ENCODE measurements around the gene IKZF4.
"Not testable (repeated sequence)": the region's sequence is repeated elsewhere in the genome, so short reads cannot be mapped to it uniquely, and the experiment has no call there.

Gene IKZF4

DNA sequence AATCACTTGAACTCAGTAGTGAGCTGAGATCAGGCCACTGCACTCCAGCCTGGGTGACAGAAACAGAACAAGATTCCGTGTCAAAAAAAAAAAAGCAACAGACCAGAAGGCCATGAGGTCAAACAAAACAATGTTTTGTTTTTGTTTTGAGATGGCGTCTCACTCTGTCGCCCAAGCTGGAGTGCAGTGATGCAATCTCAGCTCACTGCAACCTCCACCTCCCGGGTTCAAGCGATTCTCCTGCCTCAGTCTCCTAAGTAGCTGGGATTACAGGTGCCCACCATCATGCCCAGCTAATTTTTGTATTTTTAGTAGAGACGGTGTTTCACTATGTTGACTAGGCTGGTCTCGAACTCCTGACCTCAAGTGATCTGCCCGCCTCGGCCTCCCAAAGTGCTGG is 57.1 kb downstream of the IKZF4 start:
- not testable (repeated sequence) for H3K27ac Mint-ChIP-seq; H3K4me3 Mint-ChIP-seq; H3K9me3 Mint-ChIP-seq; DNase-seq (ENCODE audit: low spot score); H3K4me1 Mint-ChIP-seq (ENCODE audit: low read depth); H3K36me3 Mint-ChIP-seq (ENCODE audit: low read depth)
- peaks cover 34% of the 10 kb centered on the region for H3K27me3 Mint-ChIP-seq (ENCODE audit: low read depth)

DNA sequence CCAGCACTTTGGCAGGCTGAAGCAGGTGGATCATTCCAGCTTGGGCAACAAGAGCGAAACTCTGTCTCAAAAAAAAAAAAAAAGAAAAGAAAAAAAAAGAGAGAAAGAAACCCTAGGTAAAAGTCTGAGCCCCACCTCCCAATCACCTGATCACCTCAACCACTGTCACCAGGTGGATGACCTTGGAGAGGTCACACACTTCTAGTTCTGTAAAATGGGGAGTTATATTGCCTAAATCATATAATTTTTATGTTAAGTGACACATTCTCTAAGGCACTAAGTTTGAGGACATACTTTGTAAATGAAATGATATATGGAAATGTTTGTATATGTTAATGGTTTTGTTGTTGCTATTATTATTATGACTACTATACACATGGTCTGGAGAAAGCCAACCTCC is 57.6 kb downstream of the IKZF4 start:
- Mint-ChIP-seq H3K36me3 (ENCODE audit: low read depth) (no peaks in the 10 kb centered on the region), H3K4me1 (ENCODE audit: low read depth) (peaks cover 9% of the 10 kb centered on the region), H3K4me3 (peak overlapping the region; percentile 80), H3K27me3 (ENCODE audit: low read depth) (peaks cover 35% of the 10 kb centered on the region), H3K9me3 (no peaks in the 10 kb centered on the region), H3K27ac (no peak overlapping the region)
- DNase-seq (ENCODE audit: low spot score) = no peak

GRCh38 chr12:56078931-56079722 is 58.3 kb downstream of the IKZF4 start:
- no peaks in the 10 kb centered on the region for H3K9me3 Mint-ChIP-seq
- H3K4me3 Mint-ChIP-seq = peak overlapping the region; percentile 80
- no peaks in the 10 kb centered on the region for H3K36me3 Mint-ChIP-seq (ENCODE audit: low read depth)
- peaks cover 9% of the 10 kb centered on the region for H3K4me1 Mint-ChIP-seq (ENCODE audit: low read depth)
- peak; percentile 47 for DNase-seq (ENCODE audit: low spot score)
- H3K27me3 Mint-ChIP-seq (ENCODE audit: low read depth) = peaks cover 42% of the 10 kb centered on the region
- H3K27ac Mint-ChIP-seq = no peak overlapping the region

DNA sequence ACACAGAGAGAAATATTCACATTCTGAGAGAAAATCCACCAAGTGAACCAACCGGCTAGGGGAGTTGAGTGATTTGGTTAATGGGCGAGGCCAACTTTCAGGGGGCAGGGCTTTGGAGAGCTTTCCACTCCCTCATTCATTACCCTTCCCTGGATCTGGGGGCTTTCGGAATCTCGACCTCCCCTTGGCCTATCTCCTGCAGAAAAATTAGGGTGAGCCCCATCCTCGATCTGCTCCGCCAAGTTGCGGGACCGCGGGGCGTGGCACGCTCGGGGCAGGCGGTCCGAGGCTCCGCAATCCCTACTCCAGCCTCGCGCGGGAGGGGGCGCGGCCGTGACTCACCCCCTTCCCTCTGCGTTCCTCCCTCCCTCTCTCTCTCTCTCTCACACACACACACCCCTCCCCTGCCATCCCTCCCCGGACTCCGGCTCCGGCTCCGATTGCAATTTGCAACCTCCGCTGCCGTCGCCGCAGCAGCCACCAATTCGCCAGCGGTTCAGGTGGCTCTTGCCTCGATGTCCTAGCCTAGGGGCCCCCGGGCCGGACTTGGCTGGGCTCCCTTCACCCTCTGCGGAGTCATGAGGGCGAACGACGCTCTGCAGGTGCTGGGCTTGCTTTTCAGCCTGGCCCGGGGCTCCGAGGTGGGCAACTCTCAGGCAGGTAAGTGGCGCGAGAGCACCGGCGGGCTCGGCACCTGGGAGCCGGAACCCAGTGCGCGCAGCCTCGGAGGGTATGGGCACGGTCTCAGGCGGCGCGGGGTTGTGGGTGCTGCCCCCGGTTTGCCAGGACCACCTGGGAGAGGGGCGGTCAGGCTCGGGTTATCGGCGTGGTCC is 59.1 kb downstream of the IKZF4 start, which contains the start of gene ERBB3:
Gene ERBB3 (plus strand): TSS at position 443 of the 833 bp plus-strand sequence. CDS start 136 bp downstream, at position 579.
- no peak within 1 kb of the TSS for H3K27ac Mint-ChIP-seq
- H3K4me3 Mint-ChIP-seq = peak within 1 kb of the TSS; percentile 80
- DNase-seq (ENCODE audit: low spot score) = peak; percentile 71
- H3K4me1 Mint-ChIP-seq (ENCODE audit: low read depth) = peaks cover 9% of the 10 kb centered on the region
- no peaks in the 10 kb centered on the region for H3K9me3 Mint-ChIP-seq
- peaks cover 43% of the 10 kb centered on the region for H3K27me3 Mint-ChIP-seq (ENCODE audit: low read depth)
- H3K36me3 Mint-ChIP-seq (ENCODE audit: low read depth) = no peaks in the 10 kb centered on the region

GRCh38 chr12:56080556-56081138 is 59.8 kb downstream of the IKZF4 start:
- no peaks in the 10 kb centered on the region for H3K36me3 Mint-ChIP-seq (ENCODE audit: low read depth)
- DNase-seq (ENCODE audit: low spot score) = no peak
- H3K27ac Mint-ChIP-seq = no peak overlapping the region
- peaks cover 43% of the 10 kb centered on the region for H3K27me3 Mint-ChIP-seq (ENCODE audit: low read depth)
- H3K4me3 Mint-ChIP-seq = peak overlapping the region; percentile 80
- peaks cover 10% of the 10 kb centered on the region for H3K4me1 Mint-ChIP-seq (ENCODE audit: low read depth)
- H3K9me3 Mint-ChIP-seq = no peaks in the 10 kb centered on the region

DNA sequence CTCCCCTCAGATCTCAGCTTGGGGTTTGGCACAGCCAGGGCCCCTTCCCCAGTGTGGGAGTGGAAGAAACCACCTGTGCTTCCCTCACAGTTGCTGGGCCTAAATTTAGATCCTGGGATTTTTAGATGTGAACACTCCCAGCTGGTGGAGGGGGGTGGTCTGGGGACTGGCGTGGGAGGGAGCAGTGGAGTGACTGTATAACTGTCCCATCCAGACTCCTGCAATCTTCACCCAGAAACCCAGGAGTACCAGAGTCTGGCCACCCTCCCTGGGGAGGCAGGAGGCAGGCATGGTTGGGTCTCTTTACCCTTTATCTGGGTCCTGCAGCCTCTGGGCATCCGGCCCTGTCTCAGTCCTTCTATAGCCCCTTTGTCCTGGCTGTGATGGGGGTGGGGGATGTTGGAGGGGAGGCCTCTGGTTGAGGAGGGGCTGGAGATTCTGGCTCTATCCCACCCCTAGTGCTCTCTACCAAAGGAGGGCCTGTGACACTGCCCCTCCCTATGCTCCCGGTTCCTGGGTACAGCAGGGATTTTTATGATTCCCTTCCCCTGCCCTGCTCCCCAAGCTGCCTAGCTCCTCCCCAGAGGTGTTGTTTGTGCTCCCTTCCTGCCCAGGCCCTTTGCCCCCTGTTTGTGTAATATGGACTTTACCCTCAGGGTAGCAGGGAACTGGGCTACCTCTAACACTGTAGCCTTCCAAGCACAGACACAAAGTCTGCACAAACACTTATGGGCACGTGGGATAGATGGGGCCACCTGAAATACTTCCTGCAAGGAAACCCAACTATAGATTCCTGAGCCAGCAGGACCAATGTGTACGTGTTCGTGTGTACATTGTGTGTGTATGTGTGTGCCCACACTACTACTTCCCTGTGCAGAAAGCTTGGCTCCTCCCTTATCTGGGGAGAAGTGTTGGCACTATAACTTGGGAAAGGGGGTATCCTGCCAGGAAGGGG is 60.8 kb downstream of the IKZF4 start:
- DNase-seq (ENCODE audit: low spot score) = no peak
- Mint-ChIP-seq H3K9me3 (no peaks in the 10 kb centered on the region), H3K36me3 (ENCODE audit: low read depth) (no peaks in the 10 kb centered on the region), H3K4me1 (ENCODE audit: low read depth) (peaks cover 10% of the 10 kb centered on the region), H3K4me3 (peak overlapping the region; percentile 80), H3K27ac (no peak overlapping the region), H3K27me3 (ENCODE audit: low read depth) (peaks cover 43% of the 10 kb centered on the region)

GRCh38 chr12:56082382-56082781 is 61.5 kb downstream of the IKZF4 start:
- Mint-ChIP-seq H3K4me3 (no peak overlapping the region), H3K27me3 (ENCODE audit: low read depth) (peaks cover 43% of the 10 kb centered on the region), H3K27ac (no peak overlapping the region), H3K36me3 (ENCODE audit: low read depth) (no peaks in the 10 kb centered on the region), H3K9me3 (no peaks in the 10 kb centered on the region), H3K4me1 (ENCODE audit: low read depth) (peaks cover 10% of the 10 kb centered on the region)
- no peak for DNase-seq (ENCODE audit: low spot score)

GRCh38 chr12:56082967-56083366 is 62.1 kb downstream of the IKZF4 start:
- Mint-ChIP-seq H3K27ac (no peak overlapping the region), H3K4me3 (no peak overlapping the region), H3K36me3 (ENCODE audit: low read depth) (no peaks in the 10 kb centered on the region), H3K4me1 (ENCODE audit: low read depth) (peaks cover 10% of the 10 kb centered on the region), H3K27me3 (ENCODE audit: low read depth) (peaks cover 43% of the 10 kb centered on the region), H3K9me3 (no peaks in the 10 kb centered on the region)
- DNase-seq (ENCODE audit: low spot score) = no peak

GRCh38 chr12:56084958-56085543 is 64.2 kb downstream of the IKZF4 start:
- no peak overlapping the region for H3K4me3 Mint-ChIP-seq
- H3K27ac Mint-ChIP-seq = no peak overlapping the region
- peak; percentile 22 for DNase-seq (ENCODE audit: low spot score)
- no peaks in the 10 kb centered on the region for H3K36me3 Mint-ChIP-seq (ENCODE audit: low read depth)
- peaks cover 35% of the 10 kb centered on the region for H3K27me3 Mint-ChIP-seq (ENCODE audit: low read depth)
- H3K4me1 Mint-ChIP-seq (ENCODE audit: low read depth) = peaks cover 8% of the 10 kb centered on the region
- H3K9me3 Mint-ChIP-seq = no peaks in the 10 kb centered on the region

GRCh38 chr12:56086096-56086495 is 65.3 kb downstream of the IKZF4 start:
- DNase-seq (ENCODE audit: low spot score) = no peak
- Mint-ChIP-seq H3K4me3 (no peak overlapping the region), H3K27ac (no peak overlapping the region), H3K36me3 (ENCODE audit: low read depth) (no peaks in the 10 kb centered on the region), H3K27me3 (ENCODE audit: low read depth) (peaks cover 31% of the 10 kb centered on the region), H3K4me1 (ENCODE audit: low read depth) (peaks cover 5% of the 10 kb centered on the region), H3K9me3 (no peaks in the 10 kb centered on the region)

DNA sequence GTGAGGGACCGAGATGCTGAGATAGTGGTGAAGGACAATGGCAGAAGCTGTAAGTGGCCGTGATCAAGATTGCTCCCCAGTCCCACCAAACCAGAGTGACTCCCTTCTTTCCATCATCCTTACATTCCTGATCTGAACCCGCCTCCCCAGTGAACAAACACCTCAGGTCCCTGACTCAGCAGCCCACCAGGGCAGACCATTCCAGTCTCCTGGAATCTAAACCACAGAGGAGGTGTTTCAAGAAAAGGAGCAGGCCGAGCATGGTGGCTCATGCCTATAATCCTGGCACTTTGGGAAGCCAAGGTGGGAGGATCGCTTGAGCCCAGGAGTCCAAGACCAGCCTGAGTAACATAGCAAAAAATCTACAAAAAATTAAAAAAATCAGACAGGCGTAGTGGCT is 65.8 kb downstream of the IKZF4 start:
- Mint-ChIP-seq H3K9me3 (no peaks in the 10 kb centered on the region), H3K4me3 (no peak overlapping the region), H3K36me3 (ENCODE audit: low read depth) (no peaks in the 10 kb centered on the region), H3K27ac (no peak overlapping the region), H3K27me3 (ENCODE audit: low read depth) (peaks cover 26% of the 10 kb centered on the region), H3K4me1 (ENCODE audit: low read depth) (peaks cover 5% of the 10 kb centered on the region)
- no peak for DNase-seq (ENCODE audit: low spot score)

DNA sequence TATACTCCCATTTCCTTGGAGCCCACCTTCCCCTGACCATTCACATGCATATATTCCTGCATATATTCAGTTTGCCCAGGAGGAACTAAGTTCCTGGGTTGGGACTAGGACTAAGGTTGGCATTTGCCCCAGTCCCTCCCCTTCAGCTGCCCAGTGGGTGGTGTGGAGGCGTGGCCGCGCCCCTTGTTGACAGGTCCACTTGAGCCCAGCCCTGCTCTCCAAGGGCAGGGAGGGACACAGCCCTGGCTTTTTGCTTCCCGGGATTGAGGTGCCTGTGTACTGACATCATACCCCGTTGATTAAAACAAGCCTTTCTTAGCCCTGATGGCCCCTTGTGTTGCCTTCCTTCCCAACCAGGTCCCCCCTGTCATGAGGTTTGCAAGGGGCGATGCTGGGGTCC is 66.4 kb downstream of the IKZF4 start:
- H3K36me3 Mint-ChIP-seq (ENCODE audit: low read depth) = no peaks in the 10 kb centered on the region
- peaks cover 5% of the 10 kb centered on the region for H3K4me1 Mint-ChIP-seq (ENCODE audit: low read depth)
- no peak overlapping the region for H3K27ac Mint-ChIP-seq
- H3K4me3 Mint-ChIP-seq = no peak overlapping the region
- no peak for DNase-seq (ENCODE audit: low spot score)
- H3K9me3 Mint-ChIP-seq = no peaks in the 10 kb centered on the region
- H3K27me3 Mint-ChIP-seq (ENCODE audit: low read depth) = peaks cover 20% of the 10 kb centered on the region
